H7 (cell line): Measurements from ENCODE around the gene SPATA31D4. TPM values are rescaled to one million over a fixed set of nuclear protein-coding genes. Genes with fewer than 3 reads are reported as not detected.

ENCODE experiments used
- DNase-seq: peaks from one replicate; pipeline ENCODE4 v3.0.0; 2012
- H3K27me3 ChIP-seq: 2 replicates; pipeline ENCODE4 v1.6.0; 2011; ENCODE audit warnings: mild to moderate bottlenecking, low read length; ENCODE audit not compliant: control insufficient read depth, insufficient read depth
- H3K36me3 ChIP-seq: replicated peaks from 2 replicates; pipeline ENCODE4 v1.5.1; 2011; ENCODE audit warnings: low read length; ENCODE audit not compliant: control insufficient read depth, insufficient read depth
- H3K4me3 ChIP-seq: 2 replicates; pipeline ENCODE4 v1.5.1; 2011; ENCODE audit warnings: low read depth, mild to moderate bottlenecking, control low read depth, low read length, moderate library complexity; ENCODE audit not compliant: insufficient read depth
- total RNA-seq: library from RNA; depleted of rRNA; stranded (reverse); fragments of >200 nt; shearing (Covaris generic); gene quantifications from 2 replicates; pipeline ENCODE4 v1.2.3, GENCODE V29; 2014; rRNA removed

Gene SPATA31D4
- total RNA-seq, 1 experiment from 2014 or later, result not detected

DNA sequence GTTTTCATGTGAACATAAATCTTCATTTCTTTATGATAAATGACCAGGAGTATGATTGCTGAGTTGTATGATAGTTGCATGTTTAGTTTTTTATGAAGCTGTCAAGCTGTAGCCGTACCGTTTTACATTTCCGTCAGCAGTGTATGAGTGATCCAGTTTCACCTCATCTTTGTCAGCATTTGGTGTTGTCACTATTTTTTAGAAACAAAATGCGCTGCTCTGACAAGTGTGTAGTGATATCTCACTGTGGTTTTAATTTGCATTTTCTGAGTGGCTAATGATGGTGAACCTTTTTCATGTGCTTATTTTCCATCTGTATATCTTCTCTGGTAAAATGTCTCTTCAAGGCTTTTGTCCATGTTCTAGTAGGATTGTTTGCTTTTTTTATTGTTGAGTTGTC lies 53.7 kb downstream of the SPATA31D4 start:
- no peaks in the 10 kb centered on the region for H3K36me3 ChIP-seq
- no peaks in the 10 kb centered on the region for H3K27me3 ChIP-seq
- H3K4me3 ChIP-seq, result no peak overlapping the region
- no peak for DNase-seq

Other genes with a start within 250 kb of the SPATA31D4 start
- 84.1 and 107 TPM in 2 replicates for gene TLE1, start 238.9 kb upstream of the SPATA31D4 start, total RNA-seq
- gene SPATA31D3, start 15.1 kb downstream of the SPATA31D4 start, total RNA-seq, result not detected in 2 replicates
- gene SPATA31D1, start 60.3 kb downstream of the SPATA31D4 start, total RNA-seq, result not detected in 2 replicates